SK-N-SH (cell line): ENCODE data around the gene TSHZ2. TPM values are rescaled to one million over a fixed set of nuclear protein-coding genes. Genes with fewer than 3 reads are reported as not detected.

Experiments used
- CTCF ChIA-PET: fragments of 300-600, 350-600 bp; formaldehyde crosslinking; extraction: SDS; loops from one replicate; lab custom pipeline; 2021; lab: Yijun Ruan, JAX
- POLR2A ChIA-PET: fragments of 350-600 bp; sonication (Branson Sonifier 250); formaldehyde crosslinking; extraction: SDS; loops from one replicate; lab custom pipeline; 2020; ENCODE audit warnings: antibody characterized with exemption, inconsistent platforms; lab: Yijun Ruan, JAX
- DNase-seq: peaks from one replicate; pipeline ENCODE4 v3.0.0; 2012
- H2AFZ ChIP-seq: fragments of 200-600 bp; sonication (generic); 2 replicates; pipeline ENCODE4 v1.8.1; 2016; ENCODE audit warnings: antibody characterized with exemption, mild to moderate bottlenecking, low read depth
- H3F3A ChIP-seq: fragments of 200-600 bp; sonication (generic); replicated peaks from 2 replicates; pipeline ENCODE3; 2016; ENCODE audit warnings: antibody characterized with exemption, mild to moderate bottlenecking; ENCODE audit not compliant: insufficient read depth
- H3K27ac ChIP-seq, 2 experiments: fragments of 200-500 bp in 1 of 2; fragments of 200-600 bp in 1 of 2; sonication (Bioruptor generic) in 1 of 2; sonication (generic), shearing (Covaris generic) in 1 of 2; 2 replicates each; pipeline versions ENCODE4 v1.5.1 to v1.6.1; 2014 to 2016; ENCODE audit warnings: low read depth in 2 of 2, inconsistent platforms in 1 of 2, low read length in 1 of 2, mild to moderate bottlenecking in 1 of 2, mixed read lengths in 1 of 2
- H3K27me3 ChIP-seq: fragments of 200-600 bp; sonication (generic), shearing (Covaris generic); 2 replicates; pipeline ENCODE4 v1.6.1; 2016; ENCODE audit warnings: mixed run types; ENCODE audit not compliant: insufficient read depth
- H3K36me3 ChIP-seq, 2 experiments: fragments of 200-500 bp in 1 of 2; fragments of 200-600 bp in 1 of 2; sonication (Bioruptor generic) in 1 of 2; sonication (generic) in 1 of 2; replicated peaks in 1 of 2; 2 replicates each; pipeline versions ENCODE3 to v1.5.1; 2014 to 2016; ENCODE audit warnings: low read length in 1 of 2, mild to moderate bottlenecking in 1 of 2; ENCODE audit not compliant: insufficient read depth in 2 of 2, control insufficient read depth in 1 of 2
- H3K4me1 ChIP-seq, 2 experiments: fragments of 200-500 bp in 1 of 2; fragments of 200-600 bp in 1 of 2; sonication (Bioruptor generic) in 1 of 2; sonication (generic), shearing (Covaris generic) in 1 of 2; 2 replicates each; pipeline versions ENCODE4 v1.5.1 to v1.6.1; 2014 to 2016; ENCODE audit warnings: low read depth in 1 of 2, low read length in 1 of 2, mixed run types in 1 of 2; ENCODE audit not compliant: insufficient read depth in 2 of 2, control insufficient read depth in 1 of 2
- H3K4me2 ChIP-seq: fragments of 200-600 bp; sonication (generic), shearing (Covaris generic); 2 replicates; pipeline ENCODE4 v1.6.1; 2017; ENCODE audit warnings: mixed run types
- H3K4me3 ChIP-seq, 2 experiments: fragments of 200-500 bp in 1 of 2; fragments of 200-600 bp in 1 of 2; sonication (Bioruptor generic) in 1 of 2; sonication (generic), shearing (Covaris generic) in 1 of 2; 2 replicates each; pipeline versions ENCODE4 v1.5.1 to v1.8.1; 2014 to 2016; ENCODE audit warnings: low read depth in 2 of 2, inconsistent platforms in 1 of 2, low read length in 1 of 2, mild to moderate bottlenecking in 1 of 2, mixed read lengths in 1 of 2, moderate library complexity in 1 of 2
- H3K79me2 ChIP-seq: fragments of 200-600 bp; sonication (generic); 2 replicates; pipeline ENCODE4 v1.8.1; 2017; ENCODE audit warnings: mild to moderate bottlenecking; ENCODE audit not compliant: insufficient read depth
- H3K9ac ChIP-seq: fragments of 200-600 bp; sonication (generic); 2 replicates; pipeline ENCODE4 v1.6.1; 2017; ENCODE audit warnings: mixed run types
- H3K9me2 ChIP-seq: fragments of 200-600 bp; sonication (generic); 2 replicates; pipeline ENCODE4 v1.6.1; 2017; ENCODE audit warnings: mixed run types
- H3K9me3 ChIP-seq: fragments of 200-600 bp; sonication (generic); 2 replicates; pipeline ENCODE4 v1.6.1; 2017; ENCODE audit warnings: mixed run types, mild to moderate bottlenecking, moderate library complexity
- H4K20me1 ChIP-seq: fragments of 200-600 bp; sonication (generic); 2 replicates; pipeline ENCODE4 v1.6.1; 2017; ENCODE audit warnings: mild to moderate bottlenecking, mixed run types; ENCODE audit not compliant: insufficient read depth
- CHD2 ChIP-seq: fragments of 150-350 bp; IDR thresholded peaks from 2 replicates; pipeline ENCODE4 v1.6.1; 2018; ENCODE audit warnings: low read length; ENCODE audit not compliant: partially characterized antibody
- EP300 ChIP-seq, 2 experiments: IDR thresholded peaks; 2 replicates each; pipeline versions ENCODE4 v1.4.0 to v1.6.1; 2012; ENCODE audit warnings: borderline replicate concordance in 1 of 2, low read depth in 1 of 2, low read length in 1 of 2
- EZH2phosphoT487 ChIP-seq: fragments of 200-600 bp; sonication (generic); IDR thresholded peaks from 2 replicates; pipeline ENCODE4 v1.6.1; 2017; ENCODE audit warnings: low read depth, mixed run types, mild to moderate bottlenecking, antibody characterized with exemption, moderate library complexity, borderline replicate concordance
- FOXJ3 ChIP-seq: sonication (generic); formaldehyde crosslinking; IDR thresholded peaks from 2 replicates; pipeline ENCODE4 v1.5.1; 2020; ENCODE audit warnings: mild to moderate bottlenecking, missing genetic modification reagents
- FOXM1 ChIP-seq: IDR thresholded peaks from 2 replicates; pipeline ENCODE4 v1.4.0; 2012; ENCODE audit warnings: low read depth, mild to moderate bottlenecking
- GABPA ChIP-seq: IDR thresholded peaks from 2 replicates; pipeline ENCODE4 v1.4.0; 2012; ENCODE audit warnings: low read depth, mild to moderate bottlenecking
- JUND ChIP-seq: IDR thresholded peaks from 2 replicates; pipeline ENCODE4 v1.4.0; 2012
- NRF1 ChIP-seq: IDR thresholded peaks from 2 replicates; pipeline ENCODE4 v1.6.1; 2012; ENCODE audit warnings: low read depth, mild to moderate bottlenecking, low read length
- RFX5 ChIP-seq: IDR thresholded peaks from 2 replicates; pipeline ENCODE4 v1.6.1; 2012; ENCODE audit warnings: mild to moderate bottlenecking, improper control_type of control experiment, low read length
- TEAD4 ChIP-seq: IDR thresholded peaks from 2 replicates; pipeline ENCODE4 v1.4.0; 2012; ENCODE audit warnings: mild to moderate bottlenecking, borderline replicate concordance; ENCODE audit not compliant: insufficient read depth
- YY1 ChIP-seq: IDR thresholded peaks from 2 replicates; pipeline ENCODE4 v1.4.0; 2012; ENCODE audit warnings: low read depth, mild to moderate bottlenecking
- WGBS: methylation state at CpG from one replicate; pipeline ENCODE4 v1.1.6; 2017; ENCODE audit warnings: low lambda C conversion rate; 5-methylcytosine and 5-hydroxymethylcytosine counted together
- polyA plus RNA-seq, 3 experiments: library from polyadenylated mRNA; depleted of rRNA; stranded (reverse); fragments of >200 nt; gene quantifications; 2 replicates each; pipeline ENCODE4 v1.2.3, GENCODE V29; 2012
- TF ChIP-seq, protein P1 (sequence below): IDR thresholded peaks from 2 replicates; pipeline ENCODE4; 2012
- TF ChIP-seq, protein P2 (sequence below): fragments of 150-350 bp; IDR thresholded peaks from 2 replicates; pipeline ENCODE4 v1.6.1; 2017; ENCODE audit warnings: antibody characterized with exemption, low read length, low read depth, borderline replicate concordance
- TF ChIP-seq, protein P3 (sequence below): fragments of 200-600 bp; sonication (generic); IDR thresholded peaks from 2 replicates; pipeline ENCODE4 v1.6.1; 2017; ENCODE audit warnings: antibody characterized with exemption, mild to moderate bottlenecking, moderate library complexity
- TF ChIP-seq, protein P4 (sequence below): IDR thresholded peaks from 2 replicates; pipeline ENCODE4 v1.4.0; 2012; ENCODE audit warnings: low read depth
- TF ChIP-seq, protein P5 (sequence below): IDR thresholded peaks from 2 replicates; pipeline ENCODE4 v1.4.0; 2012; ENCODE audit warnings: low read depth, borderline replicate concordance

Gene TSHZ2
- polyA plus RNA-seq, 1 of the 3 experiments (the other 2 are of a cell fraction): 0.13 TPM

DNA sequence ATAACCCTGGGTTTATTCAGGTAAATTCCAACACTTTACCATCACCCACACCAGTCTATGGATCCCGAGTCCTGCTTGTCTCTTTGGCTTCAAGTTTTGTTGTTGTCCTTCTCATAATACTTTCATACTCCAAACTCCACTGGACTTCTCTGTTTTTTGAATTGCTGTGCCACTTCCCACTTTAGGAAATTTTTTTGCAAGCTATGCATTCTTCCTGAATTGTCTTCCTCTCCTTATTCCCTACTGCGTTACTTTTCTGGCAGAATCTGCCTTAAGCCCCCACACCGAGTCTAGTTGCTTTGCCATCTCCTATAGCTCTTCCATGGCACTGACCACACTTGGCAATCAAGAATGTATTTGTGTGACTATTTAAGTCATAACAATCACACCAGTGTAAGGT, 96.1 kb downstream of the TSHZ2 start:
- Histone ChIP-seq H3K4me3 (no peak overlapping the region), H3K79me2 (no peaks in the 10 kb centered on the region), H3K9ac (no peak overlapping the region), H3K9me3 (no peaks in the 10 kb centered on the region), H3K4me1 (no peaks in the 10 kb centered on the region; a peak in 2 of 4 replicates), H3K36me3 (no peaks in the 10 kb centered on the region), H3K27me3 (no peaks in the 10 kb centered on the region), H3F3A (no peaks in the 10 kb centered on the region), H3K9me2 (no peaks in the 10 kb centered on the region), H3K27ac (no peak overlapping the region), H4K20me1 (no peaks in the 10 kb centered on the region), H2AFZ (no peak overlapping the region), H3K4me2 (no peak overlapping the region)
- TF ChIP-seq FOXJ3 (CRISPR knock-in tag) (no peak), JUND (no peak), CHD2 (no peak), TEAD4 (no peak)
- TF ChIP-seq, protein P1, sequence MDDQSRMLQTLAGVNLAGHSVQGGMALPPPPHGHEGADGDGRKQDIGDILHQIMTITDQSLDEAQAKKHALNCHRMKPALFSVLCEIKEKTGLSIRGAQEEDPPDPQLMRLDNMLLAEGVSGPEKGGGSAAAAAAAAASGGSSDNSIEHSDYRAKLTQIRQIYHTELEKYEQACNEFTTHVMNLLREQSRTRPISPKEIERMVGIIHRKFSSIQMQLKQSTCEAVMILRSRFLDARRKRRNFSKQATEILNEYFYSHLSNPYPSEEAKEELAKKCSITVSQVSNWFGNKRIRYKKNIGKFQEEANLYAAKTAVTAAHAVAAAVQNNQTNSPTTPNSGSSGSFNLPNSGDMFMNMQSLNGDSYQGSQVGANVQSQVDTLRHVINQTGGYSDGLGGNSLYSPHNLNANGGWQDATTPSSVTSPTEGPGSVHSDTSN: no peak
- WGBS: 57% methylated on average over 3 of the region's 3 CpGs
- POLR2A ChIA-PET: no interaction called here
- no peak for DNase-seq
- CTCF ChIA-PET: interaction anchor here (0.5 to 1.4 kb wide), 2 partner anchors 14 to 29 kb away, joined by 3 to 4 read pairs; no protein-coding TSS in a partner anchor

DNA sequence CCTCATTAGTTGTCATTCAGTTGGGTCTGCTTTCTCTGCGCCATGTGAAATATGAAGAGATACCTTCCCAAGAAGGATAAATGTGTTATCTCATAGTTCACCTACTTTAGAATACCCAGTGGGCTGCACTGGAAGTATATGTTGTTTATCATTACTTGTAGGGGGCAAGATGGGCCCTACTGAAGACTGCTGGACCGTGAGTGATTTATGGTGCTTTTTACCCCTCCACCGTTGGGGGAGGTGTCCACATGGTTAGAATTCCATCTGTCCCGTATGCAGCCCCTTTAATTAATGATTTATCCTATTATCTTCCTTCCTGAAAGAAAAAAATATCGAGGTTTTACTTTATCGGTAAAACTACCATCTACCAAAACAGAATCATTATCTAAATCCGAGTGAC, 97.0 kb downstream of the TSHZ2 start:
- H3K9me2 ChIP-seq: no peaks in the 10 kb centered on the region
- H3K79me2 ChIP-seq: no peaks in the 10 kb centered on the region
- H3K36me3 ChIP-seq: no peaks in the 10 kb centered on the region
- no peak overlapping the region for H2AFZ ChIP-seq
- ChIA-PET POLR2A (no interaction called here), CTCF (no interaction called here)
- H3K27ac ChIP-seq: no peak overlapping the region
- no peak overlapping the region for H3K9ac ChIP-seq
- no peak overlapping the region for H3K4me2 ChIP-seq
- WGBS: 52% methylated on average over 7 of the region's 7 CpGs
- DNase-seq: no peak
- no peaks in the 10 kb centered on the region; a peak in 2 of 4 replicates for H3K4me1 ChIP-seq
- no peaks in the 10 kb centered on the region for H3F3A ChIP-seq
- no peak overlapping the region for H3K4me3 ChIP-seq
- no peaks in the 10 kb centered on the region for H4K20me1 ChIP-seq
- no peaks in the 10 kb centered on the region for H3K9me3 ChIP-seq
- H3K27me3 ChIP-seq: no peaks in the 10 kb centered on the region
- TF ChIP-seq NRF1 (no peak), YY1 (no peak), EZH2phosphoT487 (no peak)
- TF ChIP-seq, protein P2, sequence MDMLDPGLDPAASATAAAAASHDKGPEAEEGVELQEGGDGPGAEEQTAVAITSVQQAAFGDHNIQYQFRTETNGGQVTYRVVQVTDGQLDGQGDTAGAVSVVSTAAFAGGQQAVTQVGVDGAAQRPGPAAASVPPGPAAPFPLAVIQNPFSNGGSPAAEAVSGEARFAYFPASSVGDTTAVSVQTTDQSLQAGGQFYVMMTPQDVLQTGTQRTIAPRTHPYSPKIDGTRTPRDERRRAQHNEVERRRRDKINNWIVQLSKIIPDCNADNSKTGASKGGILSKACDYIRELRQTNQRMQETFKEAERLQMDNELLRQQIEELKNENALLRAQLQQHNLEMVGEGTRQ: no peak

DNA sequence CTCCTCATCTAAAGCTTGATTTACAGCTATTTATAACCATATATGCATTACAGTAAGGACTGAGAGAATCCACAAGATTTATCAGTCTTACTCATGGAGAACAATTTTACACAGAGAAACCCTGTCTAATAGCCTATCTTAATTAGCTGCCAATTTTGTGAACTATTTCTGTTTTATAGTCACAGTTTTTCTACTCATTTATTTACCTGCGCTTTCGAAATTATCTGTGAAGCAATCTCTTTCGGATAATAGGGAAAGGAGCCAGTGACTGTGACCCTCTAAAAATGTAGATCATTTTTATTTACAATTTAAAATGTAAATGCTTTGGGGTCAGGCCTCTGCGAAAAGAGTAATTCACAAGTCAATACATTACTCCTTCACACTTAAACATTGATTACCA, 98.1 kb downstream of the TSHZ2 start:
- Histone ChIP-seq H3K27ac (no peak overlapping the region), H3K9ac (no peak overlapping the region), H2AFZ (no peak overlapping the region), H3K9me3 (no peaks in the 10 kb centered on the region), H3K79me2 (no peaks in the 10 kb centered on the region), H3F3A (no peaks in the 10 kb centered on the region), H3K4me1 (no peaks in the 10 kb centered on the region; a peak in 2 of 4 replicates), H3K4me2 (no peak overlapping the region), H3K4me3 (no peak overlapping the region), H3K36me3 (no peaks in the 10 kb centered on the region), H3K9me2 (no peaks in the 10 kb centered on the region), H3K27me3 (no peaks in the 10 kb centered on the region), H4K20me1 (no peaks in the 10 kb centered on the region)
- ChIA-PET POLR2A (no interaction called here), CTCF (interaction anchor here (1.3 kb wide), 1 partner anchor 12 kb away, joined by 3 read pairs; no protein-coding TSS in a partner anchor)
- no peak for DNase-seq
- 59% methylated on average over 4 of the region's 4 CpGs for WGBS
- TF ChIP-seq YY1 (no peak), CHD2 (no peak), FOXM1 (no peak), FOXJ3 (CRISPR knock-in tag) (no peak), EZH2phosphoT487 (no peak), EP300 (IDR thresholded peaks at IDR 0.05; ENCODE audit: borderline replicate concordance in 1 of 2, low read depth in 1 of 2, low read length in 1 of 2) (no peak), GABPA (no peak), RFX5 (no peak)
- TF ChIP-seq, protein P3, sequence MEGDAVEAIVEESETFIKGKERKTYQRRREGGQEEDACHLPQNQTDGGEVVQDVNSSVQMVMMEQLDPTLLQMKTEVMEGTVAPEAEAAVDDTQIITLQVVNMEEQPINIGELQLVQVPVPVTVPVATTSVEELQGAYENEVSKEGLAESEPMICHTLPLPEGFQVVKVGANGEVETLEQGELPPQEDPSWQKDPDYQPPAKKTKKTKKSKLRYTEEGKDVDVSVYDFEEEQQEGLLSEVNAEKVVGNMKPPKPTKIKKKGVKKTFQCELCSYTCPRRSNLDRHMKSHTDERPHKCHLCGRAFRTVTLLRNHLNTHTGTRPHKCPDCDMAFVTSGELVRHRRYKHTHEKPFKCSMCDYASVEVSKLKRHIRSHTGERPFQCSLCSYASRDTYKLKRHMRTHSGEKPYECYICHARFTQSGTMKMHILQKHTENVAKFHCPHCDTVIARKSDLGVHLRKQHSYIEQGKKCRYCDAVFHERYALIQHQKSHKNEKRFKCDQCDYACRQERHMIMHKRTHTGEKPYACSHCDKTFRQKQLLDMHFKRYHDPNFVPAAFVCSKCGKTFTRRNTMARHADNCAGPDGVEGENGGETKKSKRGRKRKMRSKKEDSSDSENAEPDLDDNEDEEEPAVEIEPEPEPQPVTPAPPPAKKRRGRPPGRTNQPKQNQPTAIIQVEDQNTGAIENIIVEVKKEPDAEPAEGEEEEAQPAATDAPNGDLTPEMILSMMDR: no peak
- TF ChIP-seq, protein P4, sequence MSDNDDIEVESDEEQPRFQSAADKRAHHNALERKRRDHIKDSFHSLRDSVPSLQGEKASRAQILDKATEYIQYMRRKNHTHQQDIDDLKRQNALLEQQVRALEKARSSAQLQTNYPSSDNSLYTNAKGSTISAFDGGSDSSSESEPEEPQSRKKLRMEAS: no peak
- TF ChIP-seq, protein P1: no peak
- TF ChIP-seq, protein P5, sequence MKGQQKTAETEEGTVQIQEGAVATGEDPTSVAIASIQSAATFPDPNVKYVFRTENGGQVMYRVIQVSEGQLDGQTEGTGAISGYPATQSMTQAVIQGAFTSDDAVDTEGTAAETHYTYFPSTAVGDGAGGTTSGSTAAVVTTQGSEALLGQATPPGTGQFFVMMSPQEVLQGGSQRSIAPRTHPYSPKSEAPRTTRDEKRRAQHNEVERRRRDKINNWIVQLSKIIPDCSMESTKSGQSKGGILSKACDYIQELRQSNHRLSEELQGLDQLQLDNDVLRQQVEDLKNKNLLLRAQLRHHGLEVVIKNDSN: no peak
